T-helper 1 cell (primary cell): ENCODE data around the gene TENM3.

Experiments
- DNase-seq, 5 donors: peaks; one replicate each; pipeline ENCODE4 v3.0.0-alpha.2; 2012 to 2020

The TENM3 gene

GRCh38 chr4:182291597-182292270 lies 48.5 kb downstream of the TENM3 start:
- no peak for DNase-seq

GRCh38 chr4:182292612-182293011 lies 49.4 kb downstream of the TENM3 start:
- DNase-seq, result no peak

- no peak for DNase-seq
These were observed 50.6 kb downstream of the TENM3 start for GRCh38 chr4:182293691-182294255.

- no peak for DNase-seq
These were observed 51.2 kb downstream of the TENM3 start for GRCh38 chr4:182294451-182294850.

- no peak for DNase-seq
These were observed 54.5 kb downstream of the TENM3 start for GRCh38 chr4:182297659-182298058.

GRCh38 chr4:182301736-182302135 lies 58.5 kb downstream of the TENM3 start:
- DNase-seq, result no peak

GRCh38 chr4:182303847-182304246 lies 60.6 kb downstream of the TENM3 start:
- DNase-seq, result no peak

- DNase-seq, result no peak
These were observed 63.7 kb downstream of the TENM3 start for GRCh38 chr4:182306792-182307507.

GRCh38 chr4:182307746-182308145 lies 64.5 kb downstream of the TENM3 start:
- DNase-seq, result no peak

GRCh38 chr4:182309877-182310276 lies 66.7 kb downstream of the TENM3 start:
- no peak for DNase-seq

- DNase-seq, result no peak
These were observed 67.1 kb downstream of the TENM3 start for GRCh38 chr4:182310316-182310715.

GRCh38 chr4:182310962-182311361 lies 67.8 kb downstream of the TENM3 start:
- DNase-seq, result no peak

- no peak for DNase-seq
These were observed 71.3 kb downstream of the TENM3 start for GRCh38 chr4:182314537-182314936.

GRCh38 chr4:182318256-182318655 lies 75.1 kb downstream of the TENM3 start:
- no peak for DNase-seq

GRCh38 chr4:182320092-182320491 lies 76.9 kb downstream of the TENM3 start:
- DNase-seq, result no peak

- DNase-seq, result no peak
These were observed 77.4 kb downstream of the TENM3 start for GRCh38 chr4:182320580-182320979.

- no peak for DNase-seq
These were observed 81.1 kb downstream of the TENM3 start for GRCh38 chr4:182324282-182324681.

GRCh38 chr4:182325397-182325796 lies 82.2 kb downstream of the TENM3 start:
- DNase-seq, result no peak

GRCh38 chr4:182325848-182326255 lies 82.7 kb downstream of the TENM3 start:
- no peak for DNase-seq

GRCh38 chr4:182328505-182328904 lies 85.3 kb downstream of the TENM3 start:
- DNase-seq, result no peak

- no peak for DNase-seq
These were observed 94.2 kb downstream of the TENM3 start for GRCh38 chr4:182337366-182337765.

- no peak for DNase-seq
These were observed 94.9 kb downstream of the TENM3 start for GRCh38 chr4:182338063-182338462.

GRCh38 chr4:182338746-182339145 lies 95.5 kb downstream of the TENM3 start:
- no peak for DNase-seq

GRCh38 chr4:182339221-182339641 lies 96.0 kb downstream of the TENM3 start:
- DNase-seq, result no peak
